ENCODE measurements around the gene NR3C2. TPM values are rescaled to one million over a fixed set of nuclear protein-coding genes. Genes with fewer than 3 reads are reported as not detected.

The NR3C2 gene
- total and polyA plus RNA-seq, 2 of the 4 experiments (the other 2 are of a cell fraction): 1.1 to 2.3 TPM

GRCh38 chr4:148182230-148182911 lies 259.8 kb downstream of the NR3C2 start:
- TF ChIP-seq, protein P1, sequence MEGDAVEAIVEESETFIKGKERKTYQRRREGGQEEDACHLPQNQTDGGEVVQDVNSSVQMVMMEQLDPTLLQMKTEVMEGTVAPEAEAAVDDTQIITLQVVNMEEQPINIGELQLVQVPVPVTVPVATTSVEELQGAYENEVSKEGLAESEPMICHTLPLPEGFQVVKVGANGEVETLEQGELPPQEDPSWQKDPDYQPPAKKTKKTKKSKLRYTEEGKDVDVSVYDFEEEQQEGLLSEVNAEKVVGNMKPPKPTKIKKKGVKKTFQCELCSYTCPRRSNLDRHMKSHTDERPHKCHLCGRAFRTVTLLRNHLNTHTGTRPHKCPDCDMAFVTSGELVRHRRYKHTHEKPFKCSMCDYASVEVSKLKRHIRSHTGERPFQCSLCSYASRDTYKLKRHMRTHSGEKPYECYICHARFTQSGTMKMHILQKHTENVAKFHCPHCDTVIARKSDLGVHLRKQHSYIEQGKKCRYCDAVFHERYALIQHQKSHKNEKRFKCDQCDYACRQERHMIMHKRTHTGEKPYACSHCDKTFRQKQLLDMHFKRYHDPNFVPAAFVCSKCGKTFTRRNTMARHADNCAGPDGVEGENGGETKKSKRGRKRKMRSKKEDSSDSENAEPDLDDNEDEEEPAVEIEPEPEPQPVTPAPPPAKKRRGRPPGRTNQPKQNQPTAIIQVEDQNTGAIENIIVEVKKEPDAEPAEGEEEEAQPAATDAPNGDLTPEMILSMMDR (conservative IDR thresholded peaks at IDR 0.05; ENCODE audit: low read depth, low read length): no peak
- no peak for TF ChIP-seq ELK1 (IDR thresholded peaks at IDR 0.05; ENCODE audit: borderline replicate concordance, low read depth, low read length)
- TF ChIP-seq BHLHE40 (IDR thresholded peaks at IDR 0.05; ENCODE audit: low read depth, low read length): no peak
- TF ChIP-seq SMC3 (IDR thresholded peaks at IDR 0.05; ENCODE audit: low read depth, low read length): no peak
- TF ChIP-seq NFE2L2 (IDR thresholded peaks at IDR 0.05; ENCODE audit: low read depth, low read length): no peak
- no peak for TF ChIP-seq RCOR1 (IDR thresholded peaks at IDR 0.05; ENCODE audit: insufficient replicate concordance, low read length)
- TF ChIP-seq CEBPB (IDR thresholded peaks at IDR 0.05; ENCODE audit: low read depth, low read length): no peak
- TF ChIP-seq RFX5 (IDR thresholded peaks at IDR 0.05; ENCODE audit: low read depth, low read length): no peak
- no peak for TF ChIP-seq POLR2A (IDR thresholded peaks at IDR 0.05; ENCODE audit: low read depth, low read length)
- TF ChIP-seq MAZ (IDR thresholded peaks at IDR 0.05; ENCODE audit: borderline replicate concordance, low read depth, low read length): no peak
- no peak for TF ChIP-seq MAFK (IDR thresholded peaks at IDR 0.05; ENCODE audit: low read depth, low read length)
- no peak for TF ChIP-seq MXI1 (IDR thresholded peaks at IDR 0.05; ENCODE audit: borderline replicate concordance, low read depth, low read length)
- TF ChIP-seq USF2 (IDR thresholded peaks at IDR 0.05; ENCODE audit: low read depth, low read length): no peak
- no peak for TF ChIP-seq RAD21 (IDR thresholded peaks at IDR 0.05; ENCODE audit: low read length)
- no peak for TF ChIP-seq FOS (IDR thresholded peaks at IDR 0.05; ENCODE audit: low read depth, low read length)
- Histone ChIP-seq H2BK120ac (ENCODE audit: low read depth, low read length) (no peak overlapping the region), H2BK20ac (ENCODE audit: low read depth, low read length) (no peak overlapping the region), H4K91ac (ENCODE audit: insufficient read depth, low read depth, low read length) (no peak overlapping the region), H4K8ac (ENCODE audit: low read depth in 2 of 2, low read length in 2 of 2) (no peak overlapping the region), H3K4me3 (ENCODE audit: insufficient read depth, low read depth, low read length) (no peak overlapping the region), H2BK15ac (ENCODE audit: low read depth, low read length) (no peak overlapping the region), H3K23ac (ENCODE audit: low read depth, low read length) (no peak overlapping the region), H3K79me1 (ENCODE audit: low read depth in 1 of 2, low read length in 2 of 2) (no peaks in the 10 kb centered on the region), H3K56ac (ENCODE audit: extremely low read depth, insufficient read depth, low read length) (no peak overlapping the region), H2AK5ac (ENCODE audit: low read depth, low read length) (no peak overlapping the region), H3K36me3 (ENCODE audit: control insufficient read depth, insufficient read depth, low read length) (no peaks in the 10 kb centered on the region), H3K27me3 (ENCODE audit: control insufficient read depth, insufficient read depth, low read length) (no peaks in the 10 kb centered on the region; the same call in 1 of the 2 replicates), H3K27ac (ENCODE audit: insufficient read depth, low read length) (no peak overlapping the region), H3K14ac (replicated peaks; ENCODE audit: low read depth, low read length) (no peak overlapping the region), H4K5ac (ENCODE audit: low read depth, low read length) (no peak overlapping the region), H4K20me1 (ENCODE audit: insufficient read depth, low read length) (no peaks in the 10 kb centered on the region), H3K4me2 (ENCODE audit: low read depth, low read length) (no peak overlapping the region), H3K18ac (ENCODE audit: low read depth, low read length) (no peak overlapping the region), H3K4me1 (ENCODE audit: control insufficient read depth, insufficient read depth, low read length) (no peaks in the 10 kb centered on the region), H3K9me1 (ENCODE audit: insufficient read depth, low read length) (no peaks in the 10 kb centered on the region), H2AK9ac (replicated peaks; ENCODE audit: low read depth, low read length, poor library complexity) (no peak overlapping the region), H3K4ac (ENCODE audit: low read depth, low read length) (no peak overlapping the region), H2BK5ac (ENCODE audit: low read depth, low read length, poor library complexity, severe bottlenecking) (no peak overlapping the region), H3K9ac (ENCODE audit: low read depth, low read length) (no peak overlapping the region), H3K9me3 (ENCODE audit: control insufficient read depth, insufficient read depth, low read length) (no peaks in the 10 kb centered on the region), H2AFZ (replicated peaks; ENCODE audit: low read length, poor library complexity) (no peak overlapping the region)
- dilution Hi-C loops (cut with HindIII; ENCODE audit: low sequenced_read_pairs, unreplicated experiment) (no loop called here), intact Hi-C loops (cut with micrococcal nuclease) (no loop called here), in situ Hi-C loops (cut with MboI; ENCODE audit: low sequenced_read_pairs) (no loop called here)
- WGBS, 2 experiments (ENCODE audit: extremely low coverage in 2 of 2, insufficient read length in 1 of 2): no CpG with 5 or more reads among the region's 3 CpGs
- POLR2A ChIA-PET (ENCODE audit: unreplicated experiment): no interaction called here
- CTCF ChIA-PET: no interaction called here
- ATAC-seq (ENCODE audit: low read depth) (no peak), DNase-seq (no peak)
- no TSS peak for BruUV-seq (replicated peaks)

Data from IMR-90 (cell line).